Natural killer cell (primary cell): ENCODE measurements around the gene EYS. TPM values are rescaled to one million over a fixed set of nuclear protein-coding genes. Genes with fewer than 3 reads are reported as not detected.

Experiments
- ATAC-seq, 3 donors: fragments of 150-1000 bp in 2 of 3; fragments of 200-7000 bp in 1 of 3; cut with Tn5 transposase; 1 replicate in 1 of 3; 2 replicates in 2 of 3; pipeline ENCODE4 v1.10.0; 2021; ENCODE audit warnings: mild to moderate bottlenecking in 2 of 3, moderate library complexity in 2 of 3
- DNase-seq, 2 donors: peaks; one replicate each; pipeline versions ENCODE4 v3.0.0 to v3.0.0-alpha.2; 2013 to 2021; ENCODE audit warnings: mixed read lengths in 1 of 2
- H3K27ac ChIP-seq: one replicate; pipeline ENCODE4 v1.5.1; 2013; ENCODE audit warnings: mild to moderate bottlenecking, low read length
- H3K27me3 ChIP-seq: one replicate; pipeline ENCODE4 v1.6.1; 2013; ENCODE audit warnings: low read length; ENCODE audit not compliant: control insufficient read depth, insufficient read depth
- H3K36me3 ChIP-seq: one replicate; pipeline ENCODE4 v1.6.1; 2013; ENCODE audit warnings: low read length; ENCODE audit not compliant: control insufficient read depth, insufficient read depth
- H3K4me1 ChIP-seq: one replicate; pipeline ENCODE4 v1.6.1; 2013; ENCODE audit warnings: low read length; ENCODE audit not compliant: control insufficient read depth, insufficient read depth
- H3K4me3 ChIP-seq: one replicate; pipeline ENCODE4 v1.5.1; 2013; ENCODE audit warnings: low read length
- H3K9me3 ChIP-seq: one replicate; pipeline ENCODE4 v1.6.1; 2013; ENCODE audit warnings: low read length; ENCODE audit not compliant: control insufficient read depth, insufficient read depth
- H3K27ac Mint-ChIP-seq, 2 donors: one replicate each; pipeline ENCODE4 v1.8.0; 2022; ENCODE audit warnings: mild to moderate bottlenecking in 2 of 2, mixed read lengths in 2 of 2, moderate library complexity in 1 of 2
- H3K27me3 Mint-ChIP-seq, 2 donors: one replicate each; pipeline ENCODE4 v1.8.0; 2022; ENCODE audit warnings: low read depth in 2 of 2, mixed read lengths in 2 of 2
- H3K36me3 Mint-ChIP-seq: one replicate; pipeline ENCODE4 v1.8.0; 2022; ENCODE audit warnings: mixed read lengths
- H3K4me1 Mint-ChIP-seq, 2 donors: one replicate each; pipeline ENCODE4 v1.8.0; 2022; ENCODE audit warnings: mixed read lengths in 2 of 2
- H3K4me3 Mint-ChIP-seq: one replicate; pipeline ENCODE4 v1.8.0; 2022; ENCODE audit warnings: mild to moderate bottlenecking, moderate library complexity, mixed read lengths
- H3K9me3 Mint-ChIP-seq, 2 donors: one replicate each; pipeline ENCODE4 v1.8.0; 2022; ENCODE audit warnings: mixed read lengths in 2 of 2
- WGBS: methylation state at CpG from one replicate; pipeline ENCODE4 v1.1.7; 2013; ENCODE audit warnings: missing lambda C conversion rate; ENCODE audit not compliant: insufficient coverage; 5-methylcytosine and 5-hydroxymethylcytosine counted together
- intact Hi-C: fragments of 100-400 bp; cut with micrococcal nuclease; formaldehyde crosslinking; loops from one replicate; pipeline ENCODE4 v1.14.2; 2022
- total RNA-seq, 4 donors: library from RNA; stranded (reverse); fragments of 120-200 nt in 1 of 4; gene quantifications; one replicate each; pipeline versions ENCODE4 v1.2.3 to v1.2.4, GENCODE V29; 2013 to 2022
- TF ChIP-seq, protein P1 (sequence below): fragments of 200-600 bp; IDR thresholded peaks from one replicate; pipeline ENCODE4 v1.8.0; 2022; ENCODE audit warnings: antibody characterized with exemption

The EYS gene
- total RNA-seq, 3 donors from 2014 or later (not counting 1 experiment from before 2014, with no cell fraction given): 0.55 TPM; not detected in 2

DNA sequence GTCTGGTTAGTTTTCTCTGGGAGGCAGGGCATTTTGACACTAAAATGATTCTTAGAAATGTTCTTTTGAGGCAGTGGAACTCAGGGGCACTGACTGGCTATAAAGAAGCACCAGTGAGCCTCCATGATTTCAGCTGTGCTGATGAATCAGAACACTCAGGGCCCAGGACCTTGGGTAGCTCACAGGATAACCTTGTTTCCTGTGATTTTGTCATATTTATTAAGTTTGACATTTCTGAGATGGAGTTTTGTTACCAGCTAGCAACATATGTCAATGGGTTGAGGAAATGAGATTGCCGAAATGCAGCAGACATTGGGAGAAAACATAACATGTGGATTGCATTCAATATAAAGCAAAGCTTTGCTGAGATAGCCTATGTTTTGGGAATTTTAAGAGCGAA lies 802.4 kb downstream of the EYS start:
- Histone ChIP-seq H3K4me3 (no peak overlapping the region), H3K27me3 (no peaks in the 10 kb centered on the region), H3K9me3 (peaks cover 4% of the 10 kb centered on the region), H3K36me3 (no peaks in the 10 kb centered on the region), H3K27ac (no peak overlapping the region), H3K4me1 (no peaks in the 10 kb centered on the region)
- 88% methylated on average over 1 of the region's 2 CpGs for WGBS
- Mint-ChIP-seq H3K9me3 (peaks cover 6% of the 10 kb centered on the region in 2 donors), H3K4me3 (no peak overlapping the region), H3K27ac (no peak overlapping the region), H3K4me1 (no peaks in the 10 kb centered on the region), H3K36me3 (peaks cover 6% of the 10 kb centered on the region), H3K27me3 (no peaks in the 10 kb centered on the region)
- ATAC-seq: no peak
- TF ChIP-seq, protein P1, sequence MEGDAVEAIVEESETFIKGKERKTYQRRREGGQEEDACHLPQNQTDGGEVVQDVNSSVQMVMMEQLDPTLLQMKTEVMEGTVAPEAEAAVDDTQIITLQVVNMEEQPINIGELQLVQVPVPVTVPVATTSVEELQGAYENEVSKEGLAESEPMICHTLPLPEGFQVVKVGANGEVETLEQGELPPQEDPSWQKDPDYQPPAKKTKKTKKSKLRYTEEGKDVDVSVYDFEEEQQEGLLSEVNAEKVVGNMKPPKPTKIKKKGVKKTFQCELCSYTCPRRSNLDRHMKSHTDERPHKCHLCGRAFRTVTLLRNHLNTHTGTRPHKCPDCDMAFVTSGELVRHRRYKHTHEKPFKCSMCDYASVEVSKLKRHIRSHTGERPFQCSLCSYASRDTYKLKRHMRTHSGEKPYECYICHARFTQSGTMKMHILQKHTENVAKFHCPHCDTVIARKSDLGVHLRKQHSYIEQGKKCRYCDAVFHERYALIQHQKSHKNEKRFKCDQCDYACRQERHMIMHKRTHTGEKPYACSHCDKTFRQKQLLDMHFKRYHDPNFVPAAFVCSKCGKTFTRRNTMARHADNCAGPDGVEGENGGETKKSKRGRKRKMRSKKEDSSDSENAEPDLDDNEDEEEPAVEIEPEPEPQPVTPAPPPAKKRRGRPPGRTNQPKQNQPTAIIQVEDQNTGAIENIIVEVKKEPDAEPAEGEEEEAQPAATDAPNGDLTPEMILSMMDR: no peak
- no peak for DNase-seq
- intact Hi-C loops: no loop called here

DNA sequence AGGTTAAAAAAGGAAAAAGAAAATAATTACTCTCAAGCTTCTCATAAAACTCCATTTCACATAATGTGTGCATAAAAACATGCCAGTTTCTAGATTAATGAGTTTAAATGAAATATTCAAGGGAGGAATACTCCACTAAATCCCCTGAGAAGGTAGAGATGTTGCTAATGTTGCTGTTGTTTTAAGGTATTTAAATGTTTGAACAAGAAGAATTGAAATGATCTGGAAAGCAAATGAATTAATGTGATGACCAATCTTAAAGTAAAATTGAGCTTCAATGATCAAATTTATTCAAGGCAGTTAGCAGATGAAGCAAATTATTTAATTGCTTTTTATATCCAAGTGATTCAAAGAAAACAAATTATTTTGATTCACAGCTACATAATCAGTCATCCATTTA lies 804.4 kb downstream of the EYS start:
- no peaks in the 10 kb centered on the region for H3K4me1 ChIP-seq
- H3K27ac Mint-ChIP-seq: no peak overlapping the region
- H3K9me3 ChIP-seq: no peaks in the 10 kb centered on the region
- no peaks in the 10 kb centered on the region for H3K4me1 Mint-ChIP-seq
- ATAC-seq: no peak
- no peaks in the 10 kb centered on the region for H3K27me3 Mint-ChIP-seq
- H3K4me3 Mint-ChIP-seq: no peak overlapping the region
- H3K27me3 ChIP-seq: no peaks in the 10 kb centered on the region
- no peak for DNase-seq
- H3K9me3 Mint-ChIP-seq: peaks cover 8 to 17% of the 10 kb centered on the region in 2 donors
- TF ChIP-seq, protein P1: no peak
- no peak overlapping the region for H3K27ac ChIP-seq
- no peaks in the 10 kb centered on the region for H3K36me3 ChIP-seq
- peaks cover 2% of the 10 kb centered on the region for H3K36me3 Mint-ChIP-seq
- H3K4me3 ChIP-seq: no peak overlapping the region
- intact Hi-C loops: no loop called here

DNA sequence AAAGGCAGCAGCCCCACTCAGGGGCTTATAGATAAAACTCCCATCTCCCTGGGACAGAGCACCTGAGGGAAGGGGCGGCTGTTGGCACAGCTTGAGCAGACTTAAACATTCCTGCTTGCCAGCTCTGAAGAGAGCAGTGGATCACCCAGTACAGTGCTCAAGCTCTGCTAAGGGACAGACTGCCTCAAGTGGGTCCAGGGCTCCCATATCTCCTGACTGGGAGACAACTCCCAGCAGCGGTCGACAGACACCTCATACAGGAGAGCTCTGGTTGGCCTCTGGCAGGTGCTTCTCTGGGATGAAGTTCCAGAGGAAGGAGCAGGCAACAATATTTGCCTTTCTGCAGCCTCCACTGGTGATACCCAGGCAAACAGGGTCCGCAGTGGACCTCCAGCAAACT lies 810.1 kb downstream of the EYS start:
- H3K27ac ChIP-seq: no peak overlapping the region
- Mint-ChIP-seq H3K27ac (no peak overlapping the region), H3K36me3 (no peaks in the 10 kb centered on the region), H3K4me3 (no peak overlapping the region), H3K4me1 (no peaks in the 10 kb centered on the region), H3K9me3 (peaks cover 10 to 17% of the 10 kb centered on the region in 2 donors), H3K27me3 (no peaks in the 10 kb centered on the region)
- H3K27me3 ChIP-seq: no peaks in the 10 kb centered on the region
- no peak for DNase-seq
- ATAC-seq: no peak
- H3K4me3 ChIP-seq: no peak overlapping the region
- peaks cover 10% of the 10 kb centered on the region for H3K9me3 ChIP-seq
- TF ChIP-seq, protein P1: no peak
- H3K4me1 ChIP-seq: no peaks in the 10 kb centered on the region
- 95% methylated on average over 4 of the region's 4 CpGs for WGBS
- intact Hi-C loops: no loop called here
- no peaks in the 10 kb centered on the region for H3K36me3 ChIP-seq

DNA sequence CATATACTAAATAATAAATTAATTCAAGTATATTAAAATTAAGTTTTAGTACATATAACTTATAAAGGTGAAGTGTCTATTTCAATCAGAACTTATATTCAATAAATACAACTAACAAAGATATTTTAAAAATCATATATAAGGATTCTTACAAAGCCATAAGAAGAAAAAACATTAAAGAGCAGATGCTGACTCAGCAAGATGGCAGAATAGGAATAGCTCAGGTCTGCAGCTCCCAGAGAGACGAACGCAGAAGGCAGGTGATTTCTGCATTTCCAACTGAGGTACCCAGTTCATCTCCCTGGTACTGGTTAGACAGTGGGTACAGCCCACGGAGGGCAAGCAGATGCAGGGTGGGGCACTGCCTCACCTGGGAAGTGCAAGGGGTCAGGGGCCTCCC lies 811.1 kb downstream of the EYS start:
- TF ChIP-seq, protein P1: no peak
- DNase-seq (no peak), ATAC-seq (no peak)
- Histone ChIP-seq H3K9me3 (peaks cover 10% of the 10 kb centered on the region), H3K4me3 (no peak overlapping the region), H3K36me3 (no peaks in the 10 kb centered on the region), H3K4me1 (no peaks in the 10 kb centered on the region), H3K27ac (no peak overlapping the region), H3K27me3 (no peaks in the 10 kb centered on the region)
- no peak overlapping the region for H3K4me3 Mint-ChIP-seq
- no peaks in the 10 kb centered on the region for H3K27me3 Mint-ChIP-seq
- intact Hi-C loops: no loop called here
- no peaks in the 10 kb centered on the region for H3K36me3 Mint-ChIP-seq
- no peaks in the 10 kb centered on the region for H3K4me1 Mint-ChIP-seq
- 56% methylated on average over 3 of the region's 3 CpGs for WGBS
- H3K27ac Mint-ChIP-seq: no peak overlapping the region
- H3K9me3 Mint-ChIP-seq: peaks cover 10 to 20% of the 10 kb centered on the region in 2 donors
